HL-60 (cell line): Measurements from ENCODE around the gene UTP4.

ENCODE experiments used
- DNase-seq, 2 experiments: peaks; one replicate each; pipeline ENCODE4 v3.0.0-alpha.2; 2010 to 2020; ENCODE audit warnings: low read depth in 1 of 2, low spot score in 1 of 2
- H3K27ac ChIP-seq: fragments of 250-450 bp; sonication (Bioruptor Pico); replicated peaks from 2 replicates; pipeline ENCODE4 v1.5.1; 2020; ENCODE audit warnings: mild to moderate bottlenecking, moderate library complexity
- H3K27me3 ChIP-seq: fragments of 250-450 bp; sonication (Bioruptor Pico); 2 replicates; pipeline ENCODE4 v1.5.1; 2021; ENCODE audit warnings: mild to moderate bottlenecking, moderate library complexity; ENCODE audit not compliant: insufficient read depth, poor library complexity, severe bottlenecking
- H3K4me3 ChIP-seq: replicated peaks from 2 replicates; pipeline ENCODE4 v1.5.1; 2011; ENCODE audit warnings: mild to moderate bottlenecking, control low read depth, low read length; ENCODE audit not compliant: insufficient read depth
- CTCF ChIP-seq: IDR thresholded peaks from one replicate; pipeline ENCODE4 v1.5.1; 2011; ENCODE audit warnings: low read length, control low read depth, inconsistent platforms; ENCODE audit not compliant: insufficient read depth
- GABPA ChIP-seq: IDR thresholded peaks from 2 replicates; pipeline ENCODE4 v1.6.1; 2012; ENCODE audit warnings: low read depth
- POLR2AphosphoS5 ChIP-seq: IDR thresholded peaks from 2 replicates; pipeline ENCODE4 v1.6.1; 2012; ENCODE audit warnings: low read depth
- REST ChIP-seq: IDR thresholded peaks from 2 replicates; pipeline ENCODE4 v1.6.1; 2012; ENCODE audit warnings: low read depth; ENCODE audit not compliant: insufficient replicate concordance
- SPI1 ChIP-seq: IDR thresholded peaks from 2 replicates; pipeline ENCODE4 v1.6.1; 2012; ENCODE audit warnings: low read depth, mild to moderate bottlenecking, borderline replicate concordance

Gene UTP4

GRCh38 chr16:69115361-69115760 is 17.1 kb upstream of the UTP4 start:
- TF ChIP-seq POLR2AphosphoS5 (no peak), CTCF (no peak), SPI1 (no peak), GABPA (no peak), REST (no peak)
- H3K27me3 ChIP-seq: no peaks in the 10 kb centered on the region
- no peak overlapping the region for H3K4me3 ChIP-seq
- no peak for DNase-seq
- H3K27ac ChIP-seq: no peak overlapping the region

GRCh38 chr16:69115837-69116236 is 16.6 kb upstream of the UTP4 start:
- DNase-seq: no peak
- no peak overlapping the region for H3K27ac ChIP-seq
- no peaks in the 10 kb centered on the region for H3K27me3 ChIP-seq
- H3K4me3 ChIP-seq: no peak overlapping the region
- TF ChIP-seq GABPA (no peak), CTCF (no peak), SPI1 (no peak)

GRCh38 chr16:69116256-69116875 is 16.1 kb upstream of the UTP4 start:
- H3K27me3 ChIP-seq: no peaks in the 10 kb centered on the region
- H3K27ac ChIP-seq: no peak overlapping the region
- no peak overlapping the region for H3K4me3 ChIP-seq
- no peak for DNase-seq
- TF ChIP-seq SPI1: no peak
- no peak for TF ChIP-seq GABPA
- no peak for TF ChIP-seq REST
- no peak for TF ChIP-seq CTCF
- TF ChIP-seq POLR2AphosphoS5: no peak

- DNase-seq: no peak
- no peak overlapping the region for H3K4me3 ChIP-seq
- no peaks in the 10 kb centered on the region for H3K27me3 ChIP-seq
- no peak overlapping the region for H3K27ac ChIP-seq
- TF ChIP-seq REST: no peak
- no peak for TF ChIP-seq CTCF
- TF ChIP-seq GABPA: no peak
These were observed 15.5 kb upstream of the UTP4 start for GRCh38 chr16:69116906-69117305.
